Measurements from ENCODE around the gene THRA.

THRA gene

DNA sequence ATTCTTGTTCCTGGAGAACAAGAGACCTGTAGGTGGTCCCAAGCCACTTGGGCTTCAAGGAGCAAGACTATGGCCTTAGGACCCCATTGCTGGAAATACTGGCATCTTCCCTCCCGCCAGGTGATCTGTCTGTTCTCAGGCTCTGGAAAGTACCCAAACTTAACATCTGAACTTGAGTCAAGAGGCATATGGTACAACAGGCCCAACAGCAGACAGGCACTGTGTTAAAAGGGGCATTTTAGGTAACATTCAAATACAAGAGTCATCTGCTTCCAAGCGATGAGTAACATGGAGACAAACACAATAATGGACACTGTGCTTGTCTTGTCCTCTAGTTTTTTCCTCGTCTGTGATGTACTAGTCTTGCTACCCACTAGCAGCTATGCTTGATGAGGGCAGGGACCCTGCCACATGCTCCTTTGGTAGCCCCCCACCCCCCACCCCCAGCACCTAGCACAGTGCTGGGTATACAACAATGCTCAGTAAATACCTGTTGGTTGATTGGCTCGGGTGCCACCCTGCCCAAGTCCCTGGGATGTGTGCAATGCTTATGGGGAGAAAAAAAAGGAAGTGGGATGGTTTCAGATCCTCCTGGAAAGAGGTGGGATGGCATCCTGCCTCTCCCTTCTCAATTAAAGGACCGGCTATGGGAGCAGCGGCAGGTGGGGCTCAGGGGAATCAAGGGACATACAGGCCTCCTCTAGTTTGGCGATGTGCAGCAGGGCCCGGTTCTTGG is 28.2 kb upstream of the THRA start:
- Histone ChIP-seq H3K9me2 (replicated peaks; ENCODE audit: control insufficient read depth, low read length) (no peaks in the 10 kb centered on the region), H3K9me3 (ENCODE audit: control insufficient read depth, insufficient read depth, low read length) (no peaks in the 10 kb centered on the region), H3K79me2 (ENCODE audit: control insufficient read depth, low read length) (no peaks in the 10 kb centered on the region), H4K20me1 (ENCODE audit: control insufficient read depth, insufficient read depth, low read depth, low read length) (no peaks in the 10 kb centered on the region), H3K4me2 (ENCODE audit: low read length) (no peak overlapping the region), H3K27me3 (ENCODE audit: control insufficient read depth, low read length) (no peaks in the 10 kb centered on the region), H3K27ac (ENCODE audit: low read depth, low read length) (no peak overlapping the region), H3K4me1 (ENCODE audit: control insufficient read depth, low read length) (no peaks in the 10 kb centered on the region), H3F3A (ENCODE audit: control insufficient read depth, insufficient read depth) (no peaks in the 10 kb centered on the region), H3K36me3 (ENCODE audit: control insufficient read depth, low read length) (peaks cover 39% of the 10 kb centered on the region), H3K4me3 (ENCODE audit: low read length) (no peak overlapping the region)
- TF ChIP-seq, protein P1, sequence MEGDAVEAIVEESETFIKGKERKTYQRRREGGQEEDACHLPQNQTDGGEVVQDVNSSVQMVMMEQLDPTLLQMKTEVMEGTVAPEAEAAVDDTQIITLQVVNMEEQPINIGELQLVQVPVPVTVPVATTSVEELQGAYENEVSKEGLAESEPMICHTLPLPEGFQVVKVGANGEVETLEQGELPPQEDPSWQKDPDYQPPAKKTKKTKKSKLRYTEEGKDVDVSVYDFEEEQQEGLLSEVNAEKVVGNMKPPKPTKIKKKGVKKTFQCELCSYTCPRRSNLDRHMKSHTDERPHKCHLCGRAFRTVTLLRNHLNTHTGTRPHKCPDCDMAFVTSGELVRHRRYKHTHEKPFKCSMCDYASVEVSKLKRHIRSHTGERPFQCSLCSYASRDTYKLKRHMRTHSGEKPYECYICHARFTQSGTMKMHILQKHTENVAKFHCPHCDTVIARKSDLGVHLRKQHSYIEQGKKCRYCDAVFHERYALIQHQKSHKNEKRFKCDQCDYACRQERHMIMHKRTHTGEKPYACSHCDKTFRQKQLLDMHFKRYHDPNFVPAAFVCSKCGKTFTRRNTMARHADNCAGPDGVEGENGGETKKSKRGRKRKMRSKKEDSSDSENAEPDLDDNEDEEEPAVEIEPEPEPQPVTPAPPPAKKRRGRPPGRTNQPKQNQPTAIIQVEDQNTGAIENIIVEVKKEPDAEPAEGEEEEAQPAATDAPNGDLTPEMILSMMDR (IDR thresholded peaks at IDR 0.05; ENCODE audit: low read depth, low read length, poor library complexity, severe bottlenecking): no peak
- no peak for TF ChIP-seq EZH2phosphoT487 (IDR thresholded peaks at IDR 0.05; ENCODE audit: borderline replicate concordance, low read length)

DNA sequence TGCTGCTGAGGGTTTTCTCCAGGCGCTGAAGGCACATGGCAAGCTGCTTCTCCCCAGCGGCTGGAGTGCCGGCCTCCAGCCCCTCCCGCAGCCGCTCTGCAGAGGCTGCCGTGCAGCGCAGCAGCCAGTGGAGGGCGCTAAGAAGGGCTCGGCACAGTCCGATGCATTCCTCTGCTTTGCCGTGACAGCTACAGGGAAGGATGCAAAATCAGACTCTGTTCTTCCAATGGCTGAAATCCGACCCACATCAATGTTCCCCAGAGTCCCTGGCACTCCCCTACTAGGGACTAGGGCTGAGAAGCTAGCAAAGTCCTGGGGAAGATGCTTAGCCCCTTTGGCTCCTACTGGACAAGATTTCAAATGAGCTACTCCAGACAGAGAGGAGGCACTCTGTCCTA is 27.6 kb upstream of the THRA start:
- Histone ChIP-seq H3K9me2 (replicated peaks; ENCODE audit: control insufficient read depth, low read length) (no peaks in the 10 kb centered on the region), H3K4me3 (ENCODE audit: low read length) (no peak overlapping the region), H3K36me3 (ENCODE audit: control insufficient read depth, low read length) (peaks cover 36% of the 10 kb centered on the region), H3K4me1 (ENCODE audit: control insufficient read depth, low read length) (no peaks in the 10 kb centered on the region), H3K27ac (ENCODE audit: low read depth, low read length) (no peak overlapping the region), H3K79me2 (ENCODE audit: control insufficient read depth, low read length) (no peaks in the 10 kb centered on the region), H3K9me3 (ENCODE audit: control insufficient read depth, insufficient read depth, low read length) (no peaks in the 10 kb centered on the region), H3K27me3 (ENCODE audit: control insufficient read depth, low read length) (no peaks in the 10 kb centered on the region), H3F3A (ENCODE audit: control insufficient read depth, insufficient read depth) (no peaks in the 10 kb centered on the region), H4K20me1 (ENCODE audit: control insufficient read depth, insufficient read depth, low read depth, low read length) (no peaks in the 10 kb centered on the region), H3K4me2 (ENCODE audit: low read length) (no peak overlapping the region)
- TF ChIP-seq, protein P1 (IDR thresholded peaks at IDR 0.05; ENCODE audit: low read depth, low read length, poor library complexity, severe bottlenecking): peak; percentile 74
- TF ChIP-seq EZH2phosphoT487 (IDR thresholded peaks at IDR 0.05; ENCODE audit: borderline replicate concordance, low read length): no peak

GRCh38 chr17:40038882-40039513 is 23.8 kb upstream of the THRA start:
- no peaks in the 10 kb centered on the region for H3K9me2 ChIP-seq (replicated peaks; ENCODE audit: control insufficient read depth, low read length)
- H3K27ac ChIP-seq (ENCODE audit: low read depth, low read length): no peak overlapping the region
- no peak overlapping the region for H3K4me2 ChIP-seq (ENCODE audit: low read length)
- peaks cover 15% of the 10 kb centered on the region for H3K36me3 ChIP-seq (ENCODE audit: control insufficient read depth, low read length)
- no peaks in the 10 kb centered on the region for H3K27me3 ChIP-seq (ENCODE audit: control insufficient read depth, low read length)
- no peak overlapping the region for H3K4me3 ChIP-seq (ENCODE audit: low read length)
- no peaks in the 10 kb centered on the region for H3F3A ChIP-seq (ENCODE audit: control insufficient read depth, insufficient read depth)
- H4K20me1 ChIP-seq (ENCODE audit: control insufficient read depth, insufficient read depth, low read depth, low read length): no peaks in the 10 kb centered on the region
- no peaks in the 10 kb centered on the region for H3K4me1 ChIP-seq (ENCODE audit: control insufficient read depth, low read length)
- H3K79me2 ChIP-seq (ENCODE audit: control insufficient read depth, low read length): no peaks in the 10 kb centered on the region
- no peak for TF ChIP-seq EZH2phosphoT487 (IDR thresholded peaks at IDR 0.05; ENCODE audit: borderline replicate concordance, low read length)
- TF ChIP-seq, protein P1 (IDR thresholded peaks at IDR 0.05; ENCODE audit: low read depth, low read length, poor library complexity, severe bottlenecking): peak; percentile 58
- H3K9me3 ChIP-seq (ENCODE audit: control insufficient read depth, insufficient read depth, low read length): no peaks in the 10 kb centered on the region

All from DOHH2 (cell line).